ENCODE measurements around the gene RAF1.
"Not testable (repeated sequence)": the region's sequence is repeated elsewhere in the genome, so short reads cannot be mapped to it uniquely, and the experiment has no call there.

RAF1 gene

DNA sequence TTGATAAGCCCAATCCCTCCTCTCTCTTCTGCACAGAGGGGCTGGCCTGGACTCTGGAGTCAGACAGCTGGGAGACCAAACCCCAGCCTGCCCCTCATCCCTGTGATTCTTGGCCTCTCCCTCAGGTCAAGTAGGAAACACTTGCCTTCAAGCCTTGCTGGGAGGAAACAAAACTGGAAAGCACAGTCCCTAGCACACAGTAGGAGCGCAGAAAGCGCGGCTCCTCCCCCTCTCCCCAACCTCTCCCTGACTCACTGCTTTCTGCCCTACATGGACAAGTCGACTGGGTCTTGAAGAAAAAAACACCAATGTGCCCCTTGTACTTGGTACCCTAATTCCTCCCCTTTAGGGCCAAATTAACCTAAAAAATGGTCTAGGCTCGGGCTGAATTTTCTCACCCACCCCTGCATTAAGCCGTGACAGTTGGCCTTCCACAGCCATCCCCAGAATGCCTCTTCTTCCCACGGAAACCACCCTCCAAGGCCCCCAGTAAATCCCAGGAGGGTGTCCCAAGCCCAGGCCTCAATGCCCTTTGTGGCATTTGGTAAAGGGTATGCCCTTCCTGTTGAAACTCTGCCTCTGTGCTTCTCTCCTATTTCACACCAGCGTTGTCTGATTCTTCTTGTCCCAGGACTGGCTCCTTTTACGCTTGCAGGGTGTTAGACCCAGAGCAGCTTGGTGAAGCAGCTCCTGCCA, 11.3 kb upstream of the RAF1 start:
- DNase-seq = no peak

DNA sequence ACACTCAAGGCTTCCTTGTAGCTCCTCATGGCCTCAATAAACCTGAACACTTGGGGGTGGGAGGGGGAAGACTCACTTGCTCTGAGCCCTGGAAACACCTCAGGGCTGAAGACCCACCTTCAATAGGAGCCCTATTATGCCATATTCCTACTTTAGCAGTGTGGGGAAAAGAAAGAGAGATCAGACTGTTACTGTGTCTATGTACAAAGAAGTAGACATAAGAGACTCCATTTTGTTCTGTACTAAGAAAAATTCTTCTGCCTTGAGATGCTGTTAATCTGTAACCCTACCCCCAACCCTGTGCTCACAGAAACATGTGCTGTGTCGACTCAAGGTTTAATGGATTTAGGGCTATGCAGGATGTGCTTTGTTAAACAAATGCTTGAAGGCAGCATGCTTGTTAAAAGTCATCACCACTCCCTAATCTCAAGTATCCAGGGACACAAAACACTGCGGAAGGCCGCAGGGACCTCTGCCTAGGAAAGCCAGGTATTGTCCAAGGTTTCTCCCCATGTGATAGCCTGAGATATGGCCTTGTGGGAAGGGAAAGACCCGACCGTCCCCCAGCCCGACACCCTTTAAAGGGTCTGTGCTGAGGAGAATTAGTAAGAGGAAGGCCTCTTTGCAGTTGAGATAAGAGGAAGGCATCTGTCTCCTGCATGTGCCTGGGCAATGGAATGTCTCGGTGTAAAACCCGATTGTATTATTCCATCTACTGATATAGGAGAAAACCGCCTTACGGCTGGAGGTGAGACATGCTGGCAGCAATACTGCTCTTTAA, 10.2 kb upstream of the RAF1 start:
- not testable (repeated sequence) for DNase-seq

DNA sequence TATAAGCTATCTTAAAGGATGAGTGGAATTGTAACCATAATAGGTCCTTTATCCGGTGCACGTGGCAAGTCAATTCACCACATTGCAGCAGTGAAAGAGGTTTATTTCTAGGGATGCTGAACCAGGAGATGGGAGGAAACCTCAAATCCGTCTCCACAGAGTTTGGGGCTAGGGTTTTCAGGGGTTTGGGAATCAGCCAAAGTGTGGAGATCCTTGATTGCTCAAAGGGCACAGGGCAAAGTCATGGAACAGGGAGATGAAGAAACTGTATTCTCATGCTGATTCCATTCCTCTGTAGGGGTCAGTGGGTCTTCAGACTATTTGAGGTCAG, 7.2 kb upstream of the RAF1 start:
- no peak for DNase-seq

DNA sequence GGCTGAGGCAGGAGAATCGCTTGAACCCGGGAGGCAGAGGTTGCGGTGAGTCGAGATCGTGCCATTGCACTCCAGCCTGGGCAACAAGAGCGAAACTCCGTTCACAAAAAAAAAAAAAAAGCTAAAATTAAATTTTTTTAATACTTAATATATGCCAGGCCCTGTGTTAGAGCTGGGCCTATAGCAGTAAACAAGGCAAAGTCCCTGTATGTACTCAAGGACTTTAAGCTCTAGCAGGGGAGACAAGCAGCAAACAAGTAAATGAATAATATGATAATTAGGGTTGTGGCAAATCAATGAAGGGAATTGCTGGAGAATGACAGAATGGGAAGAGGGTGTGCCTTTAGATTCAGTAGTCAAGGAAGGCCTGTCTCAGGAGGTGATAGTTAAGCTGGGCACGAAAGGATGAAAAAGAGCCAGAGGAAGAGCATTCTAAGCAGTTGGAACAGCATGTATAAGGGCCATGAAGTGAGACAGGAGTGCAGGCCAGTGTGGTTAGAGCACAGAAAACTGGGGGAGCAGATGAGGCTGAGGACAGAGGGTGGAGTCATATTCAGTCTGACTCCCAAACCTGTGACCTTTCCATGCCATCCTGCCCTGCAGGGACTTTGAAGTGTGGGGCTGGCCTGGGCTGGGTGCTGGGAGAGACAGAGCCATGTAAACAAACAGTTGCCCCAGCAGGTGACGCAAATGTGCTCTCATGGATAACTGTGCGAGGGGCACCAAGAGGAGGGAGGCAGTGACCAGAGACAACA, 6.6 kb upstream of the RAF1 start:
- DNase-seq = no peak

DNA sequence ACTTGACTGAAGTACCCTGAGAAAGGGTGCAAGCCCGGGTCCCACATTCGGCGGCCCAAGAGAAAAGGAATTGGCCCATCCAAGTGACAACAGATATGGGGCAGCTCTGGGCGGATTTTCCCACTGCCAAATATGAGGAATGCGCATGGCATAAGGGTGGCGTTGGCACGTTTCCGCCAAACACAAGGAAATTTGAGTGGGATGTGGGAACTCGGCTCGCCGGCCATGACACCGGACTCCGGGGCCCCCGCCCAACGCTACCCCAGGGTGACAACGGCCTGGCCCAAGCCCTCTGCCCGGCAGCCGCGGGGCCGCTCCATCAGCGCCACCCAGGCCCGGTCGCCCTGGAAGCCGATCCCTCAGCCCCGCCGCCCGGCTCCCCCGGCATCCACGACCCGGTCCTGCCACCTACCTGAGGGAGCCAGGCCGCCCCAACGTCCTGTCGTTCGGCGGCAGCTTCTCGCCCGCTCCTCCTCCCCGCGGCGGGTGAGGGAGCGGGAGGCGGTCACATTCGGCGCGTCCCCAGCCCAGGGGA, 449 bp downstream of the RAF1 start:
- no peak for DNase-seq

DNA sequence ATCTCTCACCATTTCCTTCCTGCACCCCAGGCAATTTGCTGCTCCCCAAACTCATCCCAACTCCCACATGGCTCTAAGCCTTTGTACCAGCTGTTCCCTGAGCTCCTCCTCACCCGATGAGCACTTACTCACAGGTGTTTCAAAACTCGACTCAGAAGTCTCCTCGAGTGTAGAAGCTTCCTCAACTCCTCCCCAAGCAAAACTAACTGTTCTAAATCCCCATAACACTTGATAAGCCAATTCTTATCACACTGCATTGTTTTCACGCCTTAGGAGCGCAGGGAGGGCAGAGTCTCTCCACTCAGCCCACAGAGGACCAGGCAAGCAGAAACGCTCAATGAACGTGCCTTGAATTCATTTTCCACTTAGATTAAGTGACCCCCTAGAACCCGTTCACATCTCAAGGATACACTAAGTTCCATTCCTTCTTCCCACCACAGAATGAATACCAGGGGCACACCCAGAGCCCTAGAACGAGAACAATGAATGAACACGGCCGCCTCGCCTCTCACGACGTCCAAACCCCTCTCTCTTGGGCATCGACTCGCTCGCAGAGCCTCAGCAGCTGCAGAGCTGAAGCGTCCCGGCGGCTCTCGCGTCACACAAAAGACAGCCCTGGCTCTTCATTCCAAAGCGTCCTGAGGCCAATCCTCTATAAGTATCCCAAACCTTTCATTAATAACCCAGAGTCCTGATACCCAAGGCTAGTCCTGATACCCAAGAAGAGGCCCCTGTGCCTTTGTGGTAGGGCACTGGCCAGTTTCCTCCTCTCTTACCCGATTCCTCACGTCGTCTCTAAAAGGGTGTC, 1.1 kb downstream of the RAF1 start:
- DNase-seq = peak; percentile 59

DNA sequence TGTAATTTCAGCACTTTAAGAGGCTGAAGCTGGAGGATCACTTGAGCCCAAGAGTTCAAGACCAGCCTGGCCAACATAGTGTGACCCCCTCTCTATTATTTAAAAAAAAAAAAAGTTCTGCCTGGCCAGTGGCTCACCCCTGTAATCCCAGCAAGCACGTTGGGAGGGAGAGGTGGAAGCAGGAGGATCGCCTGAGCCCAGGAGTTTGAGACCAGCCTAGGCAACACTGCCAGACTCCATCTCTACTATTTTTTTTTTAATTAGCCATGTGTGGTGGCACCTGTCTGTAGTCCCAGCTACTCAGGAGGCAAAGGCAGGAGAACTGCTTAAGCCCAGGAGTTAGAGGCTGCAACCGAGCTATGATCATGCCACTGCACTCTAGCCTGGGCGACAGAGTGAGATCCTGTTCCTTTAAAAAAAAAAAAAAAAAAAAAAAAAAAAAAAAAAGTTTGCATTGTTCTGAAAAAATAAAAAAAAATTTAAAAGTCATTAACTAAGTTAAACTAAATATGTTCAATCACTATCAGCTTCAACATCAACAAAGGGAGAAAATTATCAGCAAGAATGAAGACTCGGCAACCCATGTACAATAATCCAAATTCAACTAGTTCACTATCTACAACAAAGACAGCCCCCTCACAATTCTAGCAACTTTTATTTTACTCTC, 1.9 kb downstream of the RAF1 start:
- no peak for DNase-seq

DNA sequence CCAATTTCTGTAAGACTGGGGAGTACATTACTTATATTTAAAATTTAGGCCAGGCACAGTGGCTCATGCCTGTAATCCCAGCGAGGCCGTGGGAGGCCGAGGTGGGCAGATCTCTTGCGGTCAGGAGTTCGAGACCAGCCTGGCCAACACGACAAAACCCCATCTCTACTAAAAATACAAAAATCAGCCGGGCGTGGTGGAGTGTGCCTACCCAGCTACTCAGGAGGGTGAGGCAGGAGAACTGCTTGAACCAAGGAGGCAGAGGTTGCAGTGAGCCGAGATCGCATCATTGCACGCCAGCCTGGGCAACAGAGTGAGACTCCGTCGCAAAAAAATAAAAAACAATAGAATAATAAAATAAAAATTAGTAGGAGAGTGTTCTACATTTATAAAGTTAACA, 2.5 kb downstream of the RAF1 start:
- DNase-seq = not testable (repeated sequence)

DNA sequence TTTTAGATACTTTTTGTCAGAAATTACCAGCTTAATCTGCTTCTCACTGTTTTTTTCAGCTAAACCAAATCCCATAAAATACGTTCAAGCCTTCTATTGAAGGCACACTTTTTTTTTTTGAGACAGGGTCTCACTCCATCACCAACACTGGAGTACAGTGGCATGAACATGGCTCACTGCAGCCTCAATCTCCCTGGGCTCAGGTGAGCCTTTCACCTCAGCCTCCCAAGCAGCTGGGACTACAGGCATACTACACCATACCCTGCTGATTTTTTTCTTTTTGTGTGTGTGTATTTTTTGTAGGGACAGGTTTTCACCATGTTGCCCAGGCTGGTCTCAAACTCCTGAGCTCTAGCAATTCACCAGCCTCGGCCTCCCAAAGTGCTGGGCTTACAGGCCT, 3.7 kb downstream of the RAF1 start:
- DNase-seq = no peak

DNA sequence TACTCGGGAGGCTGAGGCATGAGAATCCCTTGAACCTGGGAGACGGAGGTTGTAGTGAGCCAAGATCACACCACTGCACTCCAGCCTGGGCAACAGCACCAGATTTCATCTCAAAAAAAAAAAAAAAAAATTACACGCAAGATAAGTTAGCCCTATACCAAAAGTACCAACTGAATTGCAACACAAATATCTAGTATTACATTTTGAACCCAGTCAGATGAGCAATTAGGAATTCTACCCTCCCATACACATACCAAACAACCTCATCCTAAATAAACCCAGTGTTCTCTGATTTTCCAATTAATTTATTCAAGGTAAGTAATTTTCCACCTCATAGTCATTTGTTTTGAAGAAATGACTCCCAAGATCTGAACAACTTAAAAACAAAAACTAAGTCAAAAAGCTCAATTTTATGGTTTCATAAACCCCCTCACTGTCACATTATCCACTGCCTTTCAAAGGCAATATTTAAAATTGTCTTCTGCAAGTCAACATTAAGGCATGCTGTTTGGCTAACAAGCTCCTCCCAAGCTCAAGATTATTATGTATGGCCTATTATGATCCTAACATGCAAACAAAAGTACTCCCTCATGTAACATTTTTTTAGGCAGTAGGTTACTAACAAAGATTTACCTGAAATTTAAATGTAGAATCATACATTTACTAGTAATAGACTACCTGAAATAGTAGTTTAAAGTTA, 4.5 kb downstream of the RAF1 start:
- no peak for DNase-seq

DNA sequence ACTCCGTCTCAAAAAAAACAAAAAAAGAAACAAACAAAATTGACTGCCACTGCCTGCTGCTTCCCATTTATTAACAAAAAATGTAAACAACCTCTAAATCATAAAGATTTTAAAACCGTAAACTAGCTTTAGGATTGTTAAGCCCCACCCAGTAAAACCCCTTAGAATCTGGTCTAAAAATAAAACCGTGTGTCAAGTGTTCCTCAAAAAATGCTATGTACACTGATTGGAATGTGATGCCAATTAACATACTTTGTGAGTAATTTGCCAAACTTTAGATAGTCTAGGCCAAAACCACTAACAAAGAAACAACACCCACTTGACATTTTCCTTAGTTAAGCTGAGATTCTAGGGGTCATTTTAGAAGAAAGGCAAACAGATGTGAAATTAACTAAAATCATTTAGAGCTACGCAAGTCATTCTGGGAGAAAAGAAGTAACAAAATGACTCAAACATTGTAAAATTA, 5.3 kb downstream of the RAF1 start:
- no peak for DNase-seq

DNA sequence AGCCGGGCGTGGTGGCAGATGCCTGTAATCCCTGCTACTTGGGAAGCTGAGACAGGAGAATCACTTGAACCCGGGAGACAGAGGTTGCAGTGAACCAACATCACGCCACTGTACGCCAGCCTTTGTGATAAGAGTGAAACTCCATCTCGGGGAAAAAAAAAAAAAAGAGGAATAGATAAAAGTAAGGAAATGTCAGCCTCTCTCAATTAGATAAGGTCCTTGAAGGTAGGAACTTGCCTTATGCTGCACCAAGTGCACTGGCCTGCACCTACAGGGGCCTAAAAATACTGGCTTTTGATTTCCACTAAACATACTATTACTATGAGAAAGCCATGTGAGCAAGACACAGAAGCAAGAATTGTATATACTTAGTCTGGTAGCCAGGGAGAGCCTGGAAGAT, 7.1 kb downstream of the RAF1 start:
- no peak for DNase-seq

DNA sequence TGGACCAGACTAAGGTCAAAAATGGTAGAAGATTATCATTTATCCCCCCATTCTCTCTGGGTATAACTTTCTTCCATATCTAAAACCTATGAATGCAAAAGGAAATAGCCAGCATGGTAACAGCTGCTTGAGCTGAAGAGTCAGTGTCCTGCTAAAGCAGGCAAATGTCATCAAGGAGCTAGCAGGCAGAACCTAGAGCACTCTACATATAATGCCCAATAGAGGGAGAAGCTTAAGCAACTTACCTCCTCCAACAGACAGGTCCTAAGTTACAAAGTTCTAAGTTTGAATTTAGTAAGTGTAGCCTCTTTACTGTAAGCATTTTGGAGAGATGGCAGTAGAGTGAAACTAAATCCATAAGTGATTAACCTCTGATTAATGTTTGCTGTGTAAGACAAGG, 7.7 kb downstream of the RAF1 start:
- no peak for DNase-seq

DNA sequence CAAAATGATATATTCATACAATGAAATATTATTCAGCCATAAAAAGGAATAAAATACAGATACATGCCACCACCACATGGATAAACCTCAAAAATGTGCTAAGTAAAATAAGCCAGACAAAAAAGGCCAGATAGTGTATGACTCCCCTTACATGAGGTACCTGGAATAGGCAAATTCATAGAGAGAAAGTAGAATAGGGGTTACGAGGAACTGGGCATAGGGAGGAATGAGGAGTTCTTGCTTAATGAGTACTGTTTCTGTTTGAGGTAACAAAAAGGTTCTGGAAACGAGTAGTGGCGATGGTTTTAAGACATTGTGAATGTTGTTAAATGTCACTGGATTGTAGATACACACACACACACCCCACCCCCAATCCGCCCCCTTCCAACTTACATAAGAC, 8.2 kb downstream of the RAF1 start:
- no peak for DNase-seq

DNA sequence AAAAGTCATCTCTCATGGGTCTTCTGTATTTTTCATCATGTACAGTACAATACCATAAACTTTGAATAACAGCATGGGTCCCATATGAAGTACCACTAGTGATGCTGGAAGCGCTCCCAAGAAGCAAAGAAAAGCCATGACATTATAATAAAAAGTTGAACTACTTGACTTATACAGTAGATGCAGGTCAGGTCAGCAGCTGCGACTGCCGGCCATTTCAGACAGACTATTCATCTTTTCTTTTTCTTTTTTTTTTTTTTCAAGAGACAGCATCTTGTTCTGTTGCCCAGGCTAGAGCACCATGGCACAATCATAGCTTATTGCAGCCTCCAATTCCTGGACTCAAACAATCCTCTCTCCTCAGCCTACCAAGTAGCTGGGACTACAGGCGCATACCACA, 10.2 kb downstream of the RAF1 start:
- DNase-seq = no peak

DNA sequence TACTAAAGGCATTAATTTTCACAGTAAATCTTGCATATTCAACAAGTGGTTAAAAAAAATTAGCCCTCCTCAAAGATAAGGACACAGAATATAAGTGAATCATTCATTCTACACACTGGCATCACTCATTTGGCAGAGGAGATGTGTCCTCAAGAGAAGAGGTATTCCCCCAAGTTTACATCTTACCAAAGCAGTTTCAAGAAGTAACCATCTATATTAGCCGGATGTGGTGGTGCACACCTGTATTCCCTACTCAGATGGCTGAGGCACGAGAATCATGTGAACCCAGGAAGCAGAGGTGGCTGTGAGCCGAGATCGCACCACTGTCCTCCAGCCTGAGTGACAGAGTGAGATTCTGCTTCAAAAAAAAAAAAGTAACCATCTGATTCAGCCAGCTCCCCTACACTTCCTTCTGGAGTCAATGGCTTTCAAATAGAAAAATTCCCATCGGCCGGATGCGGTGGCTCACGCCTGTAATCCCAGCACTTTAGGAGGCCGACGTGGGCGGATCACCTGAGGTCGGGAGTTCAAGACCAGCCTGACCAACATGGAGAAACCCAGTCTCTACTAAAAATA, 15.4 kb downstream of the RAF1 start:
- peak; percentile 79 for DNase-seq

DNA sequence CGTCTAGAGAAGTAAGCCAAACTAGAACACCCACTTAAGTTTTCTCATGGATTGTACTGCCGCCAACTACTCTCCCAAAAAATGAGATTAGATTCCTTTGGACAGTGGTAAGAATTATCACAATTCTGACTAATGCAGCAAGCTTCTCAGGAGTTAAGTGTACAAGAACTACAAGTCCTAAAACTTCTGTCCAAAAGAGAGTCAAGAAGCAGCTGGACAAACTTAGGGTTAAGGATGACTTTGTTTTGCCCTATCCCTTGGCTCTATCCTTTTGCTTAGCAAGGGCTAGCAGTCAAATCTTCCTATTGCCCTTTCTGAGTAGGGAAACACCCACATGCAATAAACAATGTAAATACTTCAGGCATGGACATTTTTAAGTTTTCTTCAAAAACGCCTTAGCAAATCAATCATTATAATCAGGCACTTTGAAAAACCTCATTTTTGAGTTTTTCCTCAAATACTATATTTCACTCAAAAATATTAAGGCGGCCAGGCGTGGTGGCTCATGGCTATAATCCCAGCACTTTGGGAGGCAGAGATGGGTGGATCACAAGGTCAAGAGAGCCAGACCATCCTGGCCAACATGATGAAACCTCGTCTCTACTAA, 19.5 kb downstream of the RAF1 start:
- DNase-seq = no peak

DNA sequence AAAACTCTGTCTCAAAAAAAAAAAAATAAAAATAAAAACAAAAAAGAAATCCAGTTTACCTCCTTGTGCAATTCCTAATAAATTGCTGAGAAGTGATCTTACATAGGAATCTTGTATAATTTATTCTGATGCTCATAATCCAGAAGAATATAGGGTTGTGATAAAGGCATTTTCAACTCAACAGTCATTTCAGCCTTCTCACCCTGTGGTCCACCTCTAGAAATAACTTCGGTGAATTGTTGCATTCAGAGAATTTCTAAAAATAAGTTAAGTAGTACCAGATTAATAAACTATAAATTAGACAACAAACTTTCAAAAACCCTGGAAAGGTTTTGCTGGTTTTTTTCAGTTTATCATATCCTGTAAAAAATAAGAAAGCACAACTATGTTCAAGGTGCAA, 20.2 kb downstream of the RAF1 start:
- no peak for DNase-seq

DNA sequence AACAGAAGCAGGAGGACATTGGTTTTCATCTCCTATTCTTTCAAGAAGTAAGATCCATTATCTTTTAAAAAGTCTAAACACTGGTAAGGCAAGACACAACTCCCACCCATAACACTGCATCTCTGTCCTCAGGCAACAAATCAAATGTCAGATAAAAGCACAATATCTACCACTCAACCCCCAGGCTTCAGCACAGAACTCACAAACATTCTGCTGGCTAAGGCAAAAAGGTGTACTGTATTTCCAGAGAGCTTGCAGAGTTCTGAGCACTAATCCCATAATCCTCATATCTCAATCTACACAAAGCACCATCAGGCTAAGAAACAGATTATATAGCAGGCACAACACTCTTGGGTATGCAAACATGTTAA, 20.9 kb downstream of the RAF1 start:
- DNase-seq = no peak

DNA sequence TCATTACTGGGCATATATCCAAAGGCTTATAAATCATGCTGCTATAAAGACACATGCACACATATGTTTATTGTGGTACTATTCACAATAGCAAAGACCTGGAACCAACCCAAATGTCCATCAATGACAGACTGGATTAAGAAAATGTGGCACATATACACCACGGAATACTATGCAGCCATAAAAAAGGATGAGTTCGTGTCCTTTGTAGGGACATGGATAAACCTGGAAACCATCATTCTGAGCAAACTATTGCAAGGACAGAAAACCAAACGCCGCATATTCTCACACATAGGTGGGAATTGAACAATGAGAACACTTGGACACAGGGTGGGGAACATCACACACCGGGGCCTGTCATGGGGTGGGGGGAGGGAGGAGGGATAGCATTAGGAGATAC, 23.1 kb downstream of the RAF1 start:
- not testable (repeated sequence) for DNase-seq

DNA sequence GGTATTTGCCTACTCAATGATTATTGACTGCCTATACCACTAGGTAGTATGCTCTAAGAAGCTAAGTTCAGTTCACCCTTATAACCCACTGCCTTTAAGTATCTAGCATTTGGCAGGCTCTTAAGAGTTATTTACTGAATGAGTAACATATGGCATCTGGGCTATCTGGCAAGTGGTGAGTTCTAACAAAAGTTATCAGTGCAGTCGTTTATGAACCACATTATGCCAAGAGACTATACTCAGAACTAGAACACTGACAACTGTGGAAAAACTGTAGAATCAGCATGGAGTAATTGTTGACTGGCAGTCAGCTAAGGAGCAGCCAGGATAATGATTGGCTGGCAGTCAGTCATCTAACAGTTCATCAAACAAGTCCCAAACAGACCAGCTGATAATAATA, 25.8 kb downstream of the RAF1 start:
- DNase-seq = no peak

Measured in RPMI8226 (cell line).